Panc1 (cell line): ENCODE measurements around the gene IFT122.

ENCODE experiments used
- POLR2AphosphoS5 ChIP-seq: IDR thresholded peaks from 2 replicates; pipeline ENCODE4 v1.6.1; 2012; ENCODE audit warnings: mild to moderate bottlenecking, low read depth, low read length, moderate library complexity
- SIN3A ChIP-seq: IDR thresholded peaks from 2 replicates; pipeline ENCODE4 v1.6.1; 2012; ENCODE audit warnings: low read depth, mild to moderate bottlenecking, low read length, moderate library complexity, borderline replicate concordance; ENCODE audit not compliant: insufficient read depth
- TCF7L2 ChIP-seq: IDR thresholded peaks from 2 replicates; pipeline ENCODE4 v1.6.1; 2011; ENCODE audit warnings: mild to moderate bottlenecking, low read depth, low read length, inconsistent platforms
- TF ChIP-seq, protein P1 (sequence below): fragments of 450-650 bp; IDR thresholded peaks from 2 replicates; pipeline ENCODE4 v1.5.1; 2017; ENCODE audit warnings: mild to moderate bottlenecking
- TF ChIP-seq, protein P2 (sequence below), 2 experiments: IDR thresholded peaks; 2 replicates each; pipeline ENCODE4 v1.6.1; 2011 to 2012; ENCODE audit warnings: low read depth in 2 of 2, control low read depth in 1 of 2, low read length in 1 of 2, mild to moderate bottlenecking in 1 of 2, moderate library complexity in 1 of 2; ENCODE audit not compliant: insufficient read depth in 1 of 2

DNA sequence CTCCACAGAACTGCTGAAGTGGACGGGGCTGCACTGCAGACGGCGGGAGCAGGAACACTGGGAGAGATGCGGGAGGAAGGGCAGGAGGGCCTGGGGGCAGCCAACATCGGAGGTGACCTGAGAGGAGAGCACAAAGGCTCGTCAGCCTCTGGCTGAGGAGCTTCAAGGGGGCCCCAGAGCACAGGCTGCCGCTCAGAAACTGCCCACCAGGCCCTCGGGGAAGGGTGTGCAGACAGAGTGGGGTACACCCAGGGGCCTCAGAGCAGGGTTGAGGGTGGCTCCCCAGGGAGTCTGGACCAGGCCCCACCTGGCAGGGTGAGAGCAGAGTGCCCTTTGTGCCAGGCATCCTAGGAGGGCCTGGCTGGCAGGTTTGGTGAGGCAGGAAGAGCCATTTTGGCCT, 73.7 kb downstream of the IFT122 start:
- TF ChIP-seq, protein P1, sequence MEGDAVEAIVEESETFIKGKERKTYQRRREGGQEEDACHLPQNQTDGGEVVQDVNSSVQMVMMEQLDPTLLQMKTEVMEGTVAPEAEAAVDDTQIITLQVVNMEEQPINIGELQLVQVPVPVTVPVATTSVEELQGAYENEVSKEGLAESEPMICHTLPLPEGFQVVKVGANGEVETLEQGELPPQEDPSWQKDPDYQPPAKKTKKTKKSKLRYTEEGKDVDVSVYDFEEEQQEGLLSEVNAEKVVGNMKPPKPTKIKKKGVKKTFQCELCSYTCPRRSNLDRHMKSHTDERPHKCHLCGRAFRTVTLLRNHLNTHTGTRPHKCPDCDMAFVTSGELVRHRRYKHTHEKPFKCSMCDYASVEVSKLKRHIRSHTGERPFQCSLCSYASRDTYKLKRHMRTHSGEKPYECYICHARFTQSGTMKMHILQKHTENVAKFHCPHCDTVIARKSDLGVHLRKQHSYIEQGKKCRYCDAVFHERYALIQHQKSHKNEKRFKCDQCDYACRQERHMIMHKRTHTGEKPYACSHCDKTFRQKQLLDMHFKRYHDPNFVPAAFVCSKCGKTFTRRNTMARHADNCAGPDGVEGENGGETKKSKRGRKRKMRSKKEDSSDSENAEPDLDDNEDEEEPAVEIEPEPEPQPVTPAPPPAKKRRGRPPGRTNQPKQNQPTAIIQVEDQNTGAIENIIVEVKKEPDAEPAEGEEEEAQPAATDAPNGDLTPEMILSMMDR = no peak
- no peak for TF ChIP-seq POLR2AphosphoS5
- no peak for TF ChIP-seq TCF7L2
- TF ChIP-seq, protein P2, sequence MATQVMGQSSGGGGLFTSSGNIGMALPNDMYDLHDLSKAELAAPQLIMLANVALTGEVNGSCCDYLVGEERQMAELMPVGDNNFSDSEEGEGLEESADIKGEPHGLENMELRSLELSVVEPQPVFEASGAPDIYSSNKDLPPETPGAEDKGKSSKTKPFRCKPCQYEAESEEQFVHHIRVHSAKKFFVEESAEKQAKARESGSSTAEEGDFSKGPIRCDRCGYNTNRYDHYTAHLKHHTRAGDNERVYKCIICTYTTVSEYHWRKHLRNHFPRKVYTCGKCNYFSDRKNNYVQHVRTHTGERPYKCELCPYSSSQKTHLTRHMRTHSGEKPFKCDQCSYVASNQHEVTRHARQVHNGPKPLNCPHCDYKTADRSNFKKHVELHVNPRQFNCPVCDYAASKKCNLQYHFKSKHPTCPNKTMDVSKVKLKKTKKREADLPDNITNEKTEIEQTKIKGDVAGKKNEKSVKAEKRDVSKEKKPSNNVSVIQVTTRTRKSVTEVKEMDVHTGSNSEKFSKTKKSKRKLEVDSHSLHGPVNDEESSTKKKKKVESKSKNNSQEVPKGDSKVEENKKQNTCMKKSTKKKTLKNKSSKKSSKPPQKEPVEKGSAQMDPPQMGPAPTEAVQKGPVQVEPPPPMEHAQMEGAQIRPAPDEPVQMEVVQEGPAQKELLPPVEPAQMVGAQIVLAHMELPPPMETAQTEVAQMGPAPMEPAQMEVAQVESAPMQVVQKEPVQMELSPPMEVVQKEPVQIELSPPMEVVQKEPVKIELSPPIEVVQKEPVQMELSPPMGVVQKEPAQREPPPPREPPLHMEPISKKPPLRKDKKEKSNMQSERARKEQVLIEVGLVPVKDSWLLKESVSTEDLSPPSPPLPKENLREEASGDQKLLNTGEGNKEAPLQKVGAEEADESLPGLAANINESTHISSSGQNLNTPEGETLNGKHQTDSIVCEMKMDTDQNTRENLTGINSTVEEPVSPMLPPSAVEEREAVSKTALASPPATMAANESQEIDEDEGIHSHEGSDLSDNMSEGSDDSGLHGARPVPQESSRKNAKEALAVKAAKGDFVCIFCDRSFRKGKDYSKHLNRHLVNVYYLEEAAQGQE (IDR thresholded peaks at IDR 0.05; ENCODE audit: insufficient read depth in 1 of 2, low read depth in 2 of 2, low read length in 1 of 2) = no peak
- TF ChIP-seq SIN3A = no peak
